T-helper 2 cell treated with Interferon-gamma antibody and Interleukin-4, amounts not matched to agents 100 ng/mL and 5 ng/mL, for 36 hours (primary cell): Measurements from ENCODE around the gene TBC1D5. TPM values are rescaled to one million over a fixed set of nuclear protein-coding genes. Genes with fewer than 3 reads are reported as not detected.
"Not testable (repeated sequence)": the region's sequence is repeated elsewhere in the genome, so short reads cannot be mapped to it uniquely, and the experiment has no call there.

Experiments used
- intact Hi-C: fragments of 100-400 bp; cut with micrococcal nuclease; formaldehyde crosslinking; loops from one replicate; pipeline ENCODE4 v1.15.1; 2023
- total RNA-seq: library from RNA; stranded (reverse); gene quantifications from 2 replicates; pipeline ENCODE4 v1.2.3, GENCODE V29; 2022

TBC1D5 gene
- total RNA-seq, 1 donor from 2014 or later = 51.6 TPM

DNA sequence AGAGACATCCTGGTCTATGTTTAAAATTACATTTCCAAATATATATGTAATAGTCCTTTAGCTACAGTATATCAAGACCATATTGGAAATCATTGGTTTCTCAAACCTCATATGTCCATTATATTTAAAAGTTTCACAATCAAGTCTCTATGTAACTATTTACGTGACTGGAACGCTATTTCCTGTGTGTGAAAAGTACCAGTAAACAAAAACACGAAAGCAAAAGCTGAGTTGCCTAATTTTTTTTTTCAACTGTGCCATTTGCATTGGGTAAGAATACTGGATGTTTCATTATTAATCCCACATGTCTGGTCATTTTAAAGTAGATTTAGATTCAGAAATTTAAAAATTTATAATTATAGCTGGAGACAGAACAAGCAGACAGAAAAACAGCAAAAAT lies 381.4 kb downstream of the TBC1D5 start:
- intact Hi-C loops = no loop called here

DNA sequence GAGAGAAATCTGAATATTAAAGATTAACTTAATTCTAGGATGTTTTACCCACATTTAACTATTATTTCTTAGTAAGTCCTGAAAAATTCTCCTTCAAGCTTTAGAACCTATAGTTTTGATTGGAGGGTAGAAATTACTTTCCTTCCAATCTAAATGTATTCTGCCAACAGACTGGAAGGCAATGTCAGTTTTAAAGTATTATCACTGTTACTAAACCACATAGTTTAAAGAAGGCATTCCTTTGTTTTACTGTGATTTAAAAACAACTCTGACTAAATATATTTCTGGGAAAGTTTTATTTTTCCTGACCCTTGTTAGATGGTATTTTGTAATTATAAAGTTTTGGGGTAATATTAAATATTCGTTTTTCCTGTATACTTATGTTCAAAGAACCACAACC lies 382.5 kb downstream of the TBC1D5 start:
- intact Hi-C loops = no loop called here

DNA sequence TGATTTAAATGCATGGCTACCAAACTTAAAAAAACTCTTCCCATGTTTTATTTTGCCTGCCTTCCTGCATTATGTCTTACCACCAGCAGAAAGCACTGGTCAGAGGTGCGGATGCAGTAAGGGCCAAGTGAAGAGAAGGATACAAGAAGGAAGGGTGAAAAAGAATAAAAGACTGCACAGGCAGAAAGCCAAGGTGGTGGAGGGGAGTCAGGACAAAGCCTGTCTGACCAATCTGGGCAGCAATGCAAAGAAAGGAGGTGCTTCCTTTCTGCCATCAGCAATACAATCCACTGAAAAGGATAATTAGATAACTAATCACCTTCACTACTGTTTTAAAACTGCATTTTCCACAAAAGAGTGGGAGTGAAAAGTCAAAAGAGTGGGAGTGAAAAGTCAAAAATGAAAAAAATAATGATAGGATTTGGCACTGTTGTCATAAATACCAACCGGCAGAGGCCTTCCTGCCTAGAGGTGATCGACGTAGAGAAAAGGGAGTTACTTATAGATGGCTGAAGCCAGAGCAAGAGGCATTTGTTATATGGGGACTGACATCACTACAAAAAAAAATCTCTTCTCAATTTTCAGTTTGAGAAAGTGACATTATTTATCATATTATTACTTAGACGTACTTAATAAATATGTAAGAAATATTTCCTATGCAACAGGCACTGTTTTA lies 385.3 kb downstream of the TBC1D5 start:
- intact Hi-C loops = no loop called here

DNA sequence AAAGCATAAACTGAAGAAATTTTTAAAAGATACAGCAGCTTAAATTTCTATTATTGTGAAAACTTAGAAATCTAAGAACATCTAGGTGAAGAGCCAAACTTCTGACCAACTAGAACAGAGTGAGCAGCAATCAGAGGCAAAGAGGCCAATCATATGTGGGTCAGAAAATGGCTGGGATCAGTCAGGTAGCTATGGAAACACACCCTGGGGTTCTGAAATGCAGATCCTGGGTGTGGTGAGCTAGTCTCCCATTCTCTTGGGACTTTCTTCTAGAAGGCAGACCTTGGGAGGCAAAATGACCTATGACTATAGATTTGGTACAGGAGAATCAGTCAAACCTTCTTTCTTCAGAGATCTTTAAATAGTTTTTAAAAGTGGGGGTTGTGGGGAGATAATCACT lies 385.8 kb downstream of the TBC1D5 start:
- intact Hi-C loops = no loop called here

DNA sequence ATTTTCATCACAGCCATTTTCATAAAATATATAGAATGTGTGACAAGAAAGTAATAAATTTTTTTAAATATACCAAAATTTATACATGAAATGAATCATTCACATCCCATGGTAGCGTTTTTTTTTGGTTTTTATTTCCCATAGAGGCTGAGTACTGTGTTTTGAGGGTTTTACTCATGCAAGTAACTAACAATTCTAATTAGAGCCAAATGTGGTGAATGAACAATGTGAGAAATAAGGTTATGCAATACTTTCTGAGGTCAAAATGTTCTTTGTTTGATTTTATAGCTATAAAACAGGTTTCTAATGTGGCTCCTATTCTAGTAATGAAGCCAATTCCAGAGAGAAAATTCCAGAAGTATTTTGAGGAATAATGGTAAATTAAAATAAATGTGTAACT lies 386.8 kb downstream of the TBC1D5 start:
- intact Hi-C loops = no loop called here

DNA sequence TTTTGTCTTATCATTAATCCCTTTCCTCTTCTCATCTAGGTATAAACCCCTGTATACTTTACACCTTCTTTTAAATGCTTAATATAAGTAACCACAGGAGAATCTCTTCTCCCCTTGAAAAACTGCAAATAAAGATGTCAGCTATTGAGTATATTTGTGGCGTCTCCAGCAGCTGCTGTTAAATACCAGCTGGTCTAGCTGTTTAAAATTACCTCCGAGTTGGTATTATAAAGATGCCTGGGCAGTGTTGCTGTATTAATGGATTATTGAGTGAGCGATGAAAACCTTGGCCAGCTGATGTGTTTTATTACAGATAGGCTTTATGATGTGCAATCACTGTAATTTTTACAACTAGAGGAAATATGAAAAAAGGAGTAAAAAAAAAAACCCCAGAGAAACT lies 388.1 kb downstream of the TBC1D5 start:
- intact Hi-C loops = no loop called here

DNA sequence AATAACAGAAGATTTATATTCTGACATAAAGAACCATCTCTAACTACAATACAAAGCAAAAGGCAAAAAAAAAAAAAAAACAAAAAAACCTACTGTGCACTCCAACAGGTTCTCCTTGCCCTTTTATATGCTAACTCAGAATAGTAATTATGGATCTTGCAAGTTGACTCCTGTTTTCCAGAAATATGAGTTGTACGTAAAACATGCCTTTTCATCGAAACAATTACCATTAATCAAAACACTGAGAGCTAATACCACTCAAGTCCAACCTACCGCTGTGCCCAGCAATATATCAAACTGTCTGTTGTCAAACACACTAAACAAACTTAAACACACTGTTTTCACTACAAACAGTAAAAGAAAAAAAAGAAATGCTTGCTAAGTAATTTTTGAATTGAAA lies 389.8 kb downstream of the TBC1D5 start:
- intact Hi-C loops = no loop called here

DNA sequence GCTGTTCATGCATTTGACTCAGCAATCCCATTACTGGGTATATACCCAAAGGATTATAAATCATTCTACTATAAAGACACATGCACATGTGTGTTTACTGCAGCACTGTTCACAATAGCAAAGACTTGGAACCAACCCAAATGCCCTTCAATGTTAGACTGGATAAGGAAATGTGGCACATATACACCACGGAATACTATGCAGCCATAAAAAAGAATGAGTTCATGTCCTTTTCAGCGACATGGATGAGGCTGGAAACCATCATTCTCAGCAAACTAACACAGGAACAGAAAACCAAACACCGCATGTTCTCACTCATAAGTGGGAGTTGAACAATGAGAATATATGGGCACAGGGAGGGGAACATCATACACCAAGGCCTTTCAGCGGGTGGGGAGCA lies 391.2 kb downstream of the TBC1D5 start:
- intact Hi-C loops = not testable (repeated sequence)

DNA sequence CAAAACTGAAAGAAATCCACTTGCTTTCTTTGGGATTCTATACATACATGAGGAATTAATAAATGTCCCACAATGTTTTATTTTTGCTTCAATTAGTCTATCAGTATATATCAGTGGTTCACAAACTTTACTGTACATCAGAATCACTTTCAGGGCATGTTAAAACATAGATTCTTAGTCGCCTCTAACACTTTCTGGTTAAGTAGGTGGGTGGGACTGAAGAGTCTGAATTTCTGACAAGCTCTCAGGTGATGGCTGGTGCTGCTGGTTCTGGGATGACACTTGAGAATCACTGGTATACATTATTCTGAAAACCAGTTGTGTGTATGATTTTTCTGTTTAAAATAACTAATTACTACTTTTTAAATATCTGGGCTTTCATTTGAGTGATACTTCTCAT lies 393.3 kb downstream of the TBC1D5 start:
- intact Hi-C loops = no loop called here

DNA sequence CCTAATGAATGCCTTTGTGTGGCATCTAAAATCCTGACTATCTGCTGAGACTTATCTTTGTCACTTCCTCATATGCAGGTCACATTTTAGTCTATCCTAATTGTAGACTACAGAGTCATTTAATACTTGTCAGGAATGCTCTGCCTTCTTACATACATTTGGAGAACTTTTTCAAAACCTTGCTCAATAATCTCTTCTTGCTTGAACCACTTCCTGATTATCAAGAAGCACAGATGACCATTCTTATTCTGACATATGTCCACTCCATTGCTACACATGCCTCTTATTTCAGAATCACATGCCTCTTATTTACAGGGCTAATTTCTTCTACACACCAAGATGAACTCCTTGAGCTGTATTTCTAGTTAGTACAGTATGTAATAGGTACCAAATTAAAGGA lies 400.3 kb downstream of the TBC1D5 start:
- intact Hi-C loops = no loop called here

DNA sequence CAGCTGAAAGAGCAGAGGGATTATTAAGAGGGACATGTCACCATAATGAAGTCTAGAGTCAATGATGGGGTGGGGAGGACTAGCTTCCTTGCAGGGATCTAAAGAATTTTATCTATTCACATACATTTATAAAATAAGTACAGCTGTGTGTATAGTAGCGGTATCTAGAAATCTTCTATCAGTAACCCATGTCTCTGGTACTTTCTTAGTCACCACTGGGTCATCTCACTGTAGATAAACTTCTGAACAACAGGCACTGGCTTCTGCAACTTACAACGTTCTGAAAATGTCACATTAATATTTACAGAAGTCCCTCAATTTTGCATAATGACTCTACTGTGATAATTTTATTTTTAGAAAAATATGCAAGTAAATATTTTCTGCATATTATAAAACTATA lies 401.7 kb downstream of the TBC1D5 start:
- intact Hi-C loops = no loop called here

DNA sequence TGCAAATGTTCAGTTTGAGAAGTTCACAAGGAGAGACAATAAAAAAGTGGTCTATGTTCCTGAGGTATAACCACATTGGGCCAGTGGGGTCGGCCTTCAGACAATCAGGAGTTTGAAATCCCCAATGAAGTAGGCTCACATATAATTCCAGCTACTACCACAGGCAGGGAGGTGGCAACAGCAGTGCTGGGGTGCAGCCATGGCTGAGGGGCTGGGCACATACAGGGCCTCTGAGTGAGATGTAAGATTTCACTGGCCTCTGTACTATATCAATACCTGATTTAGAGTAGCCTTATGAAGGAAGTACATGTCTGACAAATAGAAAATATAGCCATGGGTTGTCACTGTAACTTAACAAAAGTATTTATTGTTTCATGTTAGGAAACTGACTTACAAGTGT lies 402.2 kb downstream of the TBC1D5 start:
- intact Hi-C loops = no loop called here

DNA sequence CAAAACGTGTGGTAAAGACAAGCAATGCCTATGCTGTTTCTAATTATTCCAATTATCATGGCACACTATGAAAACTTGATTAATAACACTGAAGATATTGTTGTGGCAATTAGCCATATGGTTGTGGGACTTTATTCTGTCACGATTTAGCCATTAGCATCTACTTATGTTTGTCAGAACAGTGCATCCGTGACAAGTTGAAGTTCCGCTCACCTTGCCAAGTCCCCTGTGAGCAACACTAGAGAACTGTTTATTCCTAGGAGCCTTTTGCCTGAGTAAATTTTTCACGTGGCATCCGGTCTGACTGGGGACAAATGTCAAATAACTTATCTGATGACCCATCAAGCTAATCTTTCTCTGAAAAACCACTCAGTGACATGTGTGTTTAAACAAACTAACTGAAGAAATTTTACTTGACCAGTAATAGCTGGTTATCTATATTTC lies 403.3 kb downstream of the TBC1D5 start:
- intact Hi-C loops = no loop called here

DNA sequence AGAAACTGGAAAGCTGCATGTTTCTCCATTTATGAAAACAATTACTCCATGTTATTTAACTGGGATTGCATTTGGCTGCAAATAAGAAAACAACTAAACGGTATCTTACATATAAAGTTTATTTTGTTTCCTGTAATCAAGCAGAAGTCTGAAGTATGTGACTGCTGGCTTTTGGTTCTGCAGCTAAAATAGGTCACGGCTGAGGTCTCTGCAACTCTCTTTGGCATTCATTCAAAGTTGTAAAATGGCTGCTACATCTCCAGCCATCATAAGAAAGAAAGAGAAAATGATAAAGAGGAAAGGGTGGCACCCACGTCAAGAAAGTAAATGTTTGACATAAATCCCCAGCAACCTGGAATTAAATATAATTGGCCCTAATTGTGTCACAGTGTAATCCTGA lies 406.1 kb downstream of the TBC1D5 start:
- intact Hi-C loops = no loop called here

DNA sequence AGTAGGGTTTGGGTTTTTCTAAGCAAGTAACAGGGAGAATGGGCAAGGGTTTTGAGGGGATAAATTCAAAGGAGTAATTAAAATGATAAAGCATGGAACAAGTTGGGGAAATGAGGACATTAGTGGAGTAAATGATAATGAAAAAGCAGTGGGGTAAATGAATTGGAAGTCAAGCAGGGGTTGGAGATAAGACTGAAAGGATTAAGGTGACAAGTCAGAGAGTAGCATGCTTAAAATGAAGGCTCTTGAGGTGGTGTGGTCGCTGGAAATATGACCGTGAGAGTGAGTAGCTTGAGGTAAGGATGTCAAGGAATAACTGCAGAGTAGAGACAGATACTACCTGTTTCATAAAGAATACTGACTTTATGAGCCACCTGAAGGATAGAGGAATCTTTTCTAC lies 408.5 kb downstream of the TBC1D5 start:
- intact Hi-C loops = no loop called here

DNA sequence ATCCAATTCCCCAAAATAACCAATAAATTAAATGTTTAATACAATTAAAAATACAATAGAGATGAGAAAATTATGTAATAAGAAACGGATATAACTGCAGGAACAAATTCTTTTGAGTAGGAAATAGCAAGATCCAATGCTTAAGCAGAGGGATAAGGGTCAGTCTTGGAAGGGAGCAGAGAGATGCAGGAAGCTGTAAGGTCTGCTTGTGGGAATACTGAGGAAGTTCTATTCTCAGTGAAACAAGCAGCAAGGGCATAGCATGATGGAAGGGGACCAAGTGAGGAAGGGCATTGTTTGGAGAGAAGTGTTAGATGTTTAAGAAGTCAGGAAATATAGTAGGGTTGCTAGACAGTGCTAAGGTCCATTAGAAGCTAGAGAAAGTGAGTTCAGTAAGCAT lies 409.0 kb downstream of the TBC1D5 start:
- intact Hi-C loops = no loop called here

DNA sequence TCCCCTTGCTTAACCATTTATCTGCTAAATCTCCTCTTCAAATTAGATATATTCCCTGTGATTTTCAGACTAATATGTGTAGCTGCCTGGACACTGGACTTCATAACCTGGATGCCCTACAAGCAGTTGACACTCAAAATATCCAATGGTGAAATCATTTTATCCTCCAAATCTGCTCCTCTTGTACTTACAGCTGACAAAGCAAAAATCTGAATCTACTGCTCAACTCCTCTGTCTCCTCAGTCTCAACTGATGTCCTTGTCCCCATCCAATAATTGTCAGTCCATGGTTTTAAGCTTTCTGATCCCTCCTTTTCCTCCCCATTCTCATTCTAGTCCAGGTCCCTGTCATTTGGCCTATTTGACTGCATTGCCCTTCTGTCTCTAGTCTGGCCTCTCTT lies 411.8 kb downstream of the TBC1D5 start:
- intact Hi-C loops = no loop called here

DNA sequence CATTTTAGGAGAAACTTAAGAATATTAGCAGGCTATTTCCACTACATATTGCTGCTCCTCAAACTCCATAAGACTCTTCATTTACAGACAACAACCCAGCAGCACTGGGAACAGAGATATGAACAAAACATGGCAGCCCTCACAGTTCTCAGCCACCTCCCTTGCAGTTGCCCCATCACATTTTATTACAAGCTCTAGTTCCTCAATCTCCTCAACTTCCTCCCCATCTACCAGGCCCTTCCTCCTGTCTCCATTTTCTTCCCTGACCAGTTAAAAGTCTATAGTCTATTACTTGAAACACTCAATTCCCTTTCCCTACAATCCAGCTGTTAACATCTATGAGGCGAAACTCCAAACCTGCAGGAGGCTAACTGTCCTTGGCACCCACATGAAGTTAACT lies 412.5 kb downstream of the TBC1D5 start:
- intact Hi-C loops = no loop called here

DNA sequence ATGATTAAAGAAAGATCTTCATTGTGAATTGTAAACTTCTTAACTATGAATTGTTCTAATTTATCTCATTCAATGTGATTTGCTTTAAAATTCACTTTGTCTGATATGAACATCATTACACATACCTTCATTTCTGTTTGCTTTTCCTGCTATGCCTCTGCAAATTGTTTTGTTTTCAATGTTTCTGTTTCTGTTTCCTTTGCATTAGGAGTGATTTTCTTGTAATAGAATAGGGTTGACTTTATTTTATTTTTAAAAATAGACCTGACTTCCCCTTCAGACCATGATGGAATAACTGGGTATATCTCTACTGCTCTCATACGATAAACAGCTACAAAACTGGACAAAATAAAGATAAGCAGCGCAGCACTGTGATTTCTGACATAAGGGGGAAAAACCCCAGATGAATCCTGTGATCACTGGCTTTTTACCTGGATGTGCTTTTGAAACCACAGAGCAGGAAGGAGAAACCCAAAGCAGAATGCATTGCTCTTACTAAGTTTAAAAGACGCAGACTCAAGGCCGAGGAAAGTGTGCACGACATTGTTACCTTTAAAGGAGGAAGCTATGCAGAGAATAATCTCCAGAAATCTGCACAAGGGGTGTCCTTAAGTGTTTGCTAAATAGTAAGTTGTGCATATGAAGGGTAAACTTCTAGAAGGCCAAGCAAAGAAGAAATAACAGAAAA lies 420.2 kb downstream of the TBC1D5 start:
- intact Hi-C loops = no loop called here

DNA sequence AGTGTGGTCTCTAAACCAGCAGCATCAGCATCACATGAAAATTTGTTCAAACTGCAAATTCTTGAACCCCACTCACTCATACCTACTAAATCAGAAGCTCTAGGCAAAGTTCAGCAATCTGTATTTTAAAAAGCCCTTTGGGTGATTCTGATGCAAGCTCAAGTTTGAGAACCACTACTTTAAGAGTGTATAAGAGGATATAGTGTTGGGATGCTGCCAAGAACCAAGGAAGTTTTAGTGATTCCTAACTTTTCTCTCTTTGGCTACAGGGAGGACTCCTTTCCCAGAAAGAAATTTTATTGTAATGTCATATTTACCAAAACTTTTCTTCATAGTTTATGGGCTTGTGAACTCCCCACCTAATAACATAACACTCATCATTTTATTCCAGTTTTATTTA lies 422.2 kb downstream of the TBC1D5 start:
- intact Hi-C loops = no loop called here

DNA sequence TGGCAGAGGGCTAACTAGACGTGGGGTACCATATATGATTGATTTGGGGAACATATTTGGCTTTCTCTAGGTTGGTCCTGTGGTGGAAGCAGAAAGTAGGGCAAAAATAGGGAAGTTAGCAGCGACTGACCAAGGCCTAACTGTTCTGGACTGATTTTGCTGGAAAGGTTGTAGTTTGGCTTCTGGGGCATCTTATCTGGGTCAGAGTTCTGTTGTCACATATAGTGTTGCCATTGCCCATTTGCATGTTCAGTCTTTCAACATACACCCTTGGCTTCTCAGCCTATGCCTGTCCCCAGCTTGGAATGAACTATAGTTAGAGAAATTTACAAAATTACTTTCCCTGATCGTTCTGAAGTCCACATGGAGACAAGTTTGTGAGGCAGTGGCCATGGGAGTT lies 426.5 kb downstream of the TBC1D5 start:
- intact Hi-C loops = no loop called here

DNA sequence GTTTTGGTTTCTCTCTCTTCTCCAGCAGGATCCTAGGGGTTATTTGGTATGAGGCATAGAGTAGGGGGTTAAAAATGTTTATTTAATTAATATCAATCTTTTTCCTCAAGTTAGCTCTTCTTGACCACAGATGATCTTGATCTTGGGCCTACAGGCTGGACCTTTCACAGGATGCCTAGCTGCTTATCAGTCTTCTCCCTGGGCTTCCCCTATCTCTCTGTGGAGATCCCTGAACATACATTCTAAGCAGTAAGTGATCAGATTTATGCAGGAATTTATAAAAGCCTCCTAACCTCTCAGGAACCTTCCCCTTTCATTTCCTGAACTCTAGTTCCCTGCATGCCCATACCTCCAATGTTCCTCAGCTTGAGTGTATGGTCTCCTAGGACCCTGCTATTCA lies 428.3 kb downstream of the TBC1D5 start:
- intact Hi-C loops = no loop called here

DNA sequence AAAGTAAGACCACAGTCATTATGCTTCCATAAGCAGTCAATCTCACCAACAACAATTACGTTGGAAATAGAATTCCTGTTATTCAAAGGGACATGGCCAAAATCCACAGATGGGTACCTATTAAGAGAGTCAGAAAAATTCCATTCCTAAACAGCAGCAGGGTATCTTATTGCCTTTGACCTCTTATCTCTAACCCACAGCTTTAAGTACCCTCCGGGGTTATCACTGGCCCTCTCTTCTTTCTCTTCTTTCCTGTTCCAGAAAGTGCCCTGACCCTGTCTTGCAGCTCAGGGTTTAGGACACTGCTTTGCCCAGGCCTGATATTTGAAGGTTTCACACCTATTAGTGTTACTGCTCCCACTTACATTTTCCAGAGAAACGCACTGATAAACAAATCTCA lies 428.7 kb downstream of the TBC1D5 start:
- intact Hi-C loops = no loop called here
